MM.1S (cell line): Measurements from ENCODE around the gene ARHGEF33.

Source experiments
- DNase-seq: peaks from one replicate; pipeline ENCODE4 v3.0.0-alpha.2; 2015
- H2AFZ ChIP-seq: fragments of 300-600 bp; sonication (generic); 2 replicates; pipeline ENCODE4 v1.6.0; 2016; ENCODE audit warnings: antibody characterized with exemption, low read length
- H3F3A ChIP-seq: fragments of 300-600 bp; sonication (generic); 2 replicates; pipeline ENCODE4 v1.6.1; 2016; ENCODE audit warnings: mild to moderate bottlenecking, antibody characterized with exemption, low read length, moderate library complexity, mixed read lengths; ENCODE audit not compliant: insufficient read depth
- H3K27ac ChIP-seq: fragments of 300-600 bp; sonication (generic); 2 replicates; pipeline ENCODE4 v1.5.1; 2016; ENCODE audit warnings: mild to moderate bottlenecking, low read length
- H3K27me3 ChIP-seq: fragments of 300-600 bp; sonication (generic); replicated peaks from 2 replicates; pipeline ENCODE4 v1.6.0; 2016; ENCODE audit warnings: low read length; ENCODE audit not compliant: insufficient read depth
- H3K36me3 ChIP-seq: fragments of 300-600 bp; sonication (generic); replicated peaks from 2 replicates; pipeline ENCODE4 v1.6.1; 2016; ENCODE audit warnings: mild to moderate bottlenecking, low read length, mixed read lengths; ENCODE audit not compliant: insufficient read depth
- H3K4me1 ChIP-seq: fragments of 300-600 bp; sonication (generic); 2 replicates; pipeline ENCODE4 v1.6.1; 2016; ENCODE audit warnings: low read length, mixed read lengths
- H3K4me2 ChIP-seq: fragments of 300-600 bp; sonication (generic); 2 replicates; pipeline ENCODE4 v1.6.0; 2016; ENCODE audit warnings: low read depth, low read length
- H3K4me3 ChIP-seq: fragments of 300-600 bp; sonication (generic); 2 replicates; pipeline ENCODE4 v1.5.1; 2016; ENCODE audit warnings: low read length, mixed read lengths
- H3K79me2 ChIP-seq: fragments of 300-600 bp; sonication (generic); 2 replicates; pipeline ENCODE4 v1.6.1; 2016; ENCODE audit warnings: mixed run types, low read length, mixed read lengths
- H3K9ac ChIP-seq: fragments of 300-600 bp; sonication (generic); 2 replicates; pipeline ENCODE4 v1.6.1; 2016; ENCODE audit warnings: low read length, mixed read lengths
- H3K9me2 ChIP-seq: fragments of 300-600 bp; sonication (generic); replicated peaks from 2 replicates; pipeline ENCODE4 v1.6.1; 2016; ENCODE audit warnings: mild to moderate bottlenecking, low read length, mixed read lengths; ENCODE audit not compliant: insufficient read depth
- H3K9me3 ChIP-seq: fragments of 300-600 bp; sonication (generic); replicated peaks from 2 replicates; pipeline ENCODE4 v1.6.1; 2016; ENCODE audit warnings: mild to moderate bottlenecking, low read length, mixed read lengths; ENCODE audit not compliant: insufficient read depth
- H4K20me1 ChIP-seq: fragments of 300-600 bp; sonication (generic); 2 replicates; pipeline ENCODE4 v1.6.1; 2016; ENCODE audit warnings: mild to moderate bottlenecking, low read length, moderate library complexity, mixed read lengths; ENCODE audit not compliant: insufficient read depth
- EZH2 ChIP-seq: fragments of 300-600 bp; sonication (generic); optimal IDR thresholded peaks from 2 replicates; pipeline ENCODE3; 2017; ENCODE audit warnings: low read depth, mild to moderate bottlenecking, antibody characterized with exemption, low read length, mixed read lengths
- EZH2phosphoT487 ChIP-seq: fragments of 300-600 bp; sonication (generic); IDR thresholded peaks from 2 replicates; pipeline ENCODE4 v1.6.1; 2018; ENCODE audit warnings: antibody characterized with exemption, low read length
- TF ChIP-seq, protein P1 (sequence below): fragments of 300-600 bp; sonication (generic); IDR thresholded peaks from 2 replicates; pipeline ENCODE4 v1.5.1; 2016; ENCODE audit warnings: antibody characterized with exemption, low read length, mixed read lengths

The ARHGEF33 gene

DNA sequence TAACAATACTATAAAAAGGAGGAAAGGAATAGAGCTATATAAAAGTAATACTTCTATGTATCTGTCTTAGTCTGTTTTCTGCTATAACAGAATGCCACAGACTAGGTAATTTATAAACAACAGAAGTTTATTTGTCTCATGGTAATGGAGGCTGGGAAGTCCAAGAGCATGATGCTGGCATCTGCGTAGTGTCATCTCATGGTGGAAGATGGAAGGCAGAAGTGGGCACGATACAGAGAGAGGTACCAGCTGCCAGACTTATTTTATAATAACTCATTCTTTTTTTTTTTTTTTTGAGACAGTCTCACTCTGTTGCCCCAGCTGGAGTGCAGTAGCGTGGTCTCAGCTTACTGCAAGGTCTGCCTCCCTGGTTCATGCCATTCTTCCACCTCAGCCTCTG, 18.2 kb upstream of the ARHGEF33 start:
- H3F3A ChIP-seq, result no peaks in the 10 kb centered on the region
- no peak overlapping the region for H3K27ac ChIP-seq
- H3K36me3 ChIP-seq, result no peaks in the 10 kb centered on the region
- no peak overlapping the region for H2AFZ ChIP-seq
- no peaks in the 10 kb centered on the region for H3K9me3 ChIP-seq
- no peaks in the 10 kb centered on the region for H4K20me1 ChIP-seq
- H3K9me2 ChIP-seq, result no peaks in the 10 kb centered on the region
- no peak overlapping the region for H3K9ac ChIP-seq
- no peak overlapping the region for H3K4me3 ChIP-seq
- H3K4me1 ChIP-seq, result peaks cover 7% of the 10 kb centered on the region
- no peak for DNase-seq
- TF ChIP-seq, protein P1, sequence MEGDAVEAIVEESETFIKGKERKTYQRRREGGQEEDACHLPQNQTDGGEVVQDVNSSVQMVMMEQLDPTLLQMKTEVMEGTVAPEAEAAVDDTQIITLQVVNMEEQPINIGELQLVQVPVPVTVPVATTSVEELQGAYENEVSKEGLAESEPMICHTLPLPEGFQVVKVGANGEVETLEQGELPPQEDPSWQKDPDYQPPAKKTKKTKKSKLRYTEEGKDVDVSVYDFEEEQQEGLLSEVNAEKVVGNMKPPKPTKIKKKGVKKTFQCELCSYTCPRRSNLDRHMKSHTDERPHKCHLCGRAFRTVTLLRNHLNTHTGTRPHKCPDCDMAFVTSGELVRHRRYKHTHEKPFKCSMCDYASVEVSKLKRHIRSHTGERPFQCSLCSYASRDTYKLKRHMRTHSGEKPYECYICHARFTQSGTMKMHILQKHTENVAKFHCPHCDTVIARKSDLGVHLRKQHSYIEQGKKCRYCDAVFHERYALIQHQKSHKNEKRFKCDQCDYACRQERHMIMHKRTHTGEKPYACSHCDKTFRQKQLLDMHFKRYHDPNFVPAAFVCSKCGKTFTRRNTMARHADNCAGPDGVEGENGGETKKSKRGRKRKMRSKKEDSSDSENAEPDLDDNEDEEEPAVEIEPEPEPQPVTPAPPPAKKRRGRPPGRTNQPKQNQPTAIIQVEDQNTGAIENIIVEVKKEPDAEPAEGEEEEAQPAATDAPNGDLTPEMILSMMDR, result no peak
- no peak for TF ChIP-seq EZH2
- no peak for TF ChIP-seq EZH2phosphoT487
- H3K79me2 ChIP-seq, result peaks cover 11% of the 10 kb centered on the region
- no peaks in the 10 kb centered on the region for H3K27me3 ChIP-seq
- no peak overlapping the region for H3K4me2 ChIP-seq

DNA sequence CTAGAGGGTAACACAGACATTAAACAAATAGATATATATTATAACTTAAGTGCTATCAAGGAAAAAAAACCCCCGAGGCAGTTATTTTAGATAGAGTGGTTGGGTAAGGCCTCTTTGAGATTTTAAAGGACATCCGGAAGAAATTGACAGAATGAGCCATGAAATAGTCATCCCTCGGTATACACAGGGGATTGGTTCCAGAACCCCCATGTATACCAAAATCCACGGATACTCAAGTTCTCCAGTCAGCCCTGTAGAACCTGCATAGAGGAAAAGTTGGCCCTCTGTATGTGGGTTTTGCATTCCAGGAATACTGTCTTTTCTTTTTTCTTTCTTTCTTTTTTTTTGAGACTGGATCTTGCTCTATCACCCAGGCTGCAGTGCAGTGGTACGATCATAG, 15.9 kb upstream of the ARHGEF33 start:
- H3K27ac ChIP-seq, result no peak overlapping the region
- H3K4me2 ChIP-seq, result no peak overlapping the region
- H2AFZ ChIP-seq, result no peak overlapping the region
- no peak for DNase-seq
- H3K4me1 ChIP-seq, result peaks cover 10% of the 10 kb centered on the region
- H3K9me2 ChIP-seq, result no peaks in the 10 kb centered on the region
- H3K27me3 ChIP-seq, result no peaks in the 10 kb centered on the region
- H3K36me3 ChIP-seq, result no peaks in the 10 kb centered on the region
- peaks cover 11% of the 10 kb centered on the region for H3K79me2 ChIP-seq
- H3K4me3 ChIP-seq, result no peak overlapping the region
- no peak overlapping the region for H3K9ac ChIP-seq
- H3F3A ChIP-seq, result no peaks in the 10 kb centered on the region
- H4K20me1 ChIP-seq, result no peaks in the 10 kb centered on the region
- H3K9me3 ChIP-seq, result no peaks in the 10 kb centered on the region
- no peak for TF ChIP-seq EZH2
- TF ChIP-seq, protein P1, result no peak
- no peak for TF ChIP-seq EZH2phosphoT487

DNA sequence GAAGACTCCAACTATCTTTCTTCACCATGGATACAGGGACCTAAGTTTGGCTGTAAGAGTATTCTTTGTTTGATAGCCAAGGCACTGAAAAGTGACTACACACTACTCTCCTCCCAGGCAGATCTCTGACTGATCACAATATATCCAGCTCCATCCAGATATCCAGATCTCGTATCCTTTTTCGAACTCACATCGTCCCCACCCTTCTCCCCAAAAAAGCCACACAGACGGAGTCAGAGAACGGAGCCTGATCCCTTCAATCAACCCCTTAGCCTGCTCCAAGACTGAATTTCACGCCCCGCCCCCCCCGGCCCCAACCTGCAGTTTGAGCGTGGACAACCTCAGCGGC, 14.5 kb upstream of the ARHGEF33 start:
- Histone ChIP-seq H3K27me3 (no peaks in the 10 kb centered on the region), H3K9me3 (no peaks in the 10 kb centered on the region), H3K27ac (no peak overlapping the region), H3K4me1 (peaks cover 10% of the 10 kb centered on the region), H3K36me3 (no peaks in the 10 kb centered on the region), H4K20me1 (no peaks in the 10 kb centered on the region), H3K79me2 (peaks cover 11% of the 10 kb centered on the region), H3K9ac (peak overlapping the region; percentile 62; the same call in 1 of the 2 replicates), H3K4me2 (peak overlapping the region; percentile 81), H3K9me2 (no peaks in the 10 kb centered on the region), H2AFZ (peak overlapping the region; percentile 98), H3F3A (no peaks in the 10 kb centered on the region), H3K4me3 (peak overlapping the region; percentile 86)
- DNase-seq, result no peak
- TF ChIP-seq EZH2 (no peak), EZH2phosphoT487 (no peak)
- TF ChIP-seq, protein P1, result no peak
